Measurements from ENCODE around the gene FMO2.

DNA sequence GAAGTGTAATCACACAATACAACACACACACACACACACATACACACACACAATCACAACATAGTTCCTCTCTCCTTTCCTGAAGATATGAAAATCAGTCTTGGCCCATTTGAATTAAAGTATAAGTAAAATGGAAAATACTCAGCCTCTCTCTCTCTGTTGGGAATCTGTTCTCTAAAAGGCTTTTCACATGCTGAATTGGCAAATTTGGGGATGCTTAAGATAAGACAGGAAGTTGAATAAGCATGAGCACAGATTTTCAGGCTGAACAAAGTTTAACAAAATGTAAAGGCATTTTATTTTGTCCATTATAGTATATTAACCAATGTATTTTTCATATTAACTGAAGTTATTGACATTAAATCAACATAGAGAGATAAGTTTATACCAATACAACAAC is 23.7 kb upstream of the FMO2 start:
- no peak for TF ChIP-seq POLR2A (IDR thresholded peaks at IDR 0.05)
- TF ChIP-seq, protein P1, sequence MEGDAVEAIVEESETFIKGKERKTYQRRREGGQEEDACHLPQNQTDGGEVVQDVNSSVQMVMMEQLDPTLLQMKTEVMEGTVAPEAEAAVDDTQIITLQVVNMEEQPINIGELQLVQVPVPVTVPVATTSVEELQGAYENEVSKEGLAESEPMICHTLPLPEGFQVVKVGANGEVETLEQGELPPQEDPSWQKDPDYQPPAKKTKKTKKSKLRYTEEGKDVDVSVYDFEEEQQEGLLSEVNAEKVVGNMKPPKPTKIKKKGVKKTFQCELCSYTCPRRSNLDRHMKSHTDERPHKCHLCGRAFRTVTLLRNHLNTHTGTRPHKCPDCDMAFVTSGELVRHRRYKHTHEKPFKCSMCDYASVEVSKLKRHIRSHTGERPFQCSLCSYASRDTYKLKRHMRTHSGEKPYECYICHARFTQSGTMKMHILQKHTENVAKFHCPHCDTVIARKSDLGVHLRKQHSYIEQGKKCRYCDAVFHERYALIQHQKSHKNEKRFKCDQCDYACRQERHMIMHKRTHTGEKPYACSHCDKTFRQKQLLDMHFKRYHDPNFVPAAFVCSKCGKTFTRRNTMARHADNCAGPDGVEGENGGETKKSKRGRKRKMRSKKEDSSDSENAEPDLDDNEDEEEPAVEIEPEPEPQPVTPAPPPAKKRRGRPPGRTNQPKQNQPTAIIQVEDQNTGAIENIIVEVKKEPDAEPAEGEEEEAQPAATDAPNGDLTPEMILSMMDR (IDR thresholded peaks at IDR 0.05): no peak
